ENCODE data around the gene ADNP2.
A peak's percentile ranks its signal among the peaks of the same experiment; 100 is the strongest.

Gene ADNP2

DNA sequence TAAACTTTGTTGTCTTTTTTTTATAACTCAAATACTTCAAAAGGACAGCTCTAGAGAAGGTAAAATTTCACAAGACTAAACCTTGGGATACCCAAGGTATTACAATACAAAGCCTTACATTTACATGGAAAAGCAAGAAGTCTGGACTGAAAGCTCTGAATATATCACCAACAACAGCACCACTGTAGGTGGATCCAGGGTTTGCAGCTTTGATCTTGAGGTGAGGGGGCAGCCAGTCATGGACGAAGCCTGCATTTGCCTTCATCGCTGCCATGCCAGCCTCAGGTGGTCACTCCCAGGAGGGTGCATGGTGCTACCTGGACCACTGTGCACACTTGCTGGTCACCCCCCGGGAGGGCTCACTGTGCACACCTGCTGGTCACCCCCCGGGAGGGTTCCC, 38.2 kb upstream of the ADNP2 start:
- TF ChIP-seq, protein P1, sequence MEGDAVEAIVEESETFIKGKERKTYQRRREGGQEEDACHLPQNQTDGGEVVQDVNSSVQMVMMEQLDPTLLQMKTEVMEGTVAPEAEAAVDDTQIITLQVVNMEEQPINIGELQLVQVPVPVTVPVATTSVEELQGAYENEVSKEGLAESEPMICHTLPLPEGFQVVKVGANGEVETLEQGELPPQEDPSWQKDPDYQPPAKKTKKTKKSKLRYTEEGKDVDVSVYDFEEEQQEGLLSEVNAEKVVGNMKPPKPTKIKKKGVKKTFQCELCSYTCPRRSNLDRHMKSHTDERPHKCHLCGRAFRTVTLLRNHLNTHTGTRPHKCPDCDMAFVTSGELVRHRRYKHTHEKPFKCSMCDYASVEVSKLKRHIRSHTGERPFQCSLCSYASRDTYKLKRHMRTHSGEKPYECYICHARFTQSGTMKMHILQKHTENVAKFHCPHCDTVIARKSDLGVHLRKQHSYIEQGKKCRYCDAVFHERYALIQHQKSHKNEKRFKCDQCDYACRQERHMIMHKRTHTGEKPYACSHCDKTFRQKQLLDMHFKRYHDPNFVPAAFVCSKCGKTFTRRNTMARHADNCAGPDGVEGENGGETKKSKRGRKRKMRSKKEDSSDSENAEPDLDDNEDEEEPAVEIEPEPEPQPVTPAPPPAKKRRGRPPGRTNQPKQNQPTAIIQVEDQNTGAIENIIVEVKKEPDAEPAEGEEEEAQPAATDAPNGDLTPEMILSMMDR (IDR thresholded peaks at IDR 0.05; ENCODE audit: insufficient read depth, low read depth, low read length, missing control alignments), result no peak
- H3K4me3 ChIP-seq (ENCODE audit: low read length), result no peak overlapping the region
- no peak for DNase-seq (ENCODE audit: low read depth)

DNA sequence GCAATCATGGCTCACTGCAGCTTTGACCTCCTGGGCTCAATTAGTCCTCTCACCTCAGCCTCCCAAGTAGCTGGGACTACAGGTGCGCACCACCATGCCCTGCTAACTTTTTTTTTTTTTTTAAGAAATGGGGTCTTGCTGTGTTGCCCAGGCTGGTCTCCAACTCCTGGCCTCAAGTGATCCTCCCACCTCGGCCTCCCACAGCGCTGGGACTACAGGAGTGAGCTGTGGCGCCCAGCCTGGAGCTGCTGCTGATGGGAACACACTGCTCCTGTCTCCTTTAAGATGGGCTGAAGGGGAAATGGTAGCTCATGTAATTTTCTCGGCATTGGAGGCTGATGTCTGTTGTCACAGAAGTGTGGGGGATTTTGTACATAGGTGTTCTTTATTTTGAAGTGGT, 34.9 kb upstream of the ADNP2 start:
- no peak overlapping the region for H3K4me3 ChIP-seq (ENCODE audit: low read length)
- no peak for DNase-seq (ENCODE audit: low read depth)
- TF ChIP-seq, protein P1 (IDR thresholded peaks at IDR 0.05; ENCODE audit: insufficient read depth, low read depth, low read length, missing control alignments), result no peak

DNA sequence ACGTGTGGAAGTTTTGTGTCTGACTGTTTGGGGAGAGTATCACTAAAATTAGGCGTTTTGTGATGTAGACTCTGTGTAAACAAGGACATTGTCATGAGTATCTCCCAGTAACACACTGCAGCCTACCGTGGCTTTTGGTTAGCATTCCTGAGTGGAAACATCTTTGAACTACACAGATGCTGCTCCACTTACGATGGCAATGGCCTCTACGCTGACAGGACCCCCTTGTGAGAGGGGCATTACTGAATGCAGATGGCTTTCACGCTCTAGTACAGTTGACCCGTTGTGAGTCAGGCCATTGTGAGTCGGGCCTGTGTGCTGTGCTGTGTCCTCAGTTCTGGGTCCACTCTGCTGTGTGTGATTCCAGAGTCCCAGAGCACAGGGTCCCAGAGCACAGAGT, 34.4 kb upstream of the ADNP2 start:
- H3K4me3 ChIP-seq (ENCODE audit: low read length), result no peak overlapping the region
- TF ChIP-seq, protein P1 (IDR thresholded peaks at IDR 0.05; ENCODE audit: insufficient read depth, low read depth, low read length, missing control alignments), result no peak
- no peak for DNase-seq (ENCODE audit: low read depth)

DNA sequence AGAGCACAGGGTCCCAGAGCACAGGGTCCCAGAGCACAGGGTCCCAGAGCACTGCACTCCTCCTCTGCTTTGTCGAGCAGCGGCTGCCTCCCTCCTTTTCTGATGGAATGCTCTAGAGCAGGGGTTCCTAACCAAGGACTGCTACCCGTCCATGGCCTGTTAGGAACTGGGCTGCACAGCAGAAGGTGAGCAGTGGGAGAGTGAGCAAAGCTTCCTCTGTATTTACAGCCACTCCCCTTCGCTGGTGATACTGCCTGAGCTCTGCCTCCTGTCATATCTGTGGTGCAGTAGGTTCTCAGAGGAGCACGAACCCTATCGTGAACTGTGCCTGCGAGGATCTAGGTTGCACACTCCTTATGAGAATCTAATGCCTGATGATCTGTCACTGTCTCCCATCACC, 33.1 kb upstream of the ADNP2 start:
- DNase-seq (ENCODE audit: low read depth), result no peak
- TF ChIP-seq, protein P1 (IDR thresholded peaks at IDR 0.05; ENCODE audit: insufficient read depth, low read depth, low read length, missing control alignments), result no peak
- H3K4me3 ChIP-seq (ENCODE audit: low read length), result no peak overlapping the region

DNA sequence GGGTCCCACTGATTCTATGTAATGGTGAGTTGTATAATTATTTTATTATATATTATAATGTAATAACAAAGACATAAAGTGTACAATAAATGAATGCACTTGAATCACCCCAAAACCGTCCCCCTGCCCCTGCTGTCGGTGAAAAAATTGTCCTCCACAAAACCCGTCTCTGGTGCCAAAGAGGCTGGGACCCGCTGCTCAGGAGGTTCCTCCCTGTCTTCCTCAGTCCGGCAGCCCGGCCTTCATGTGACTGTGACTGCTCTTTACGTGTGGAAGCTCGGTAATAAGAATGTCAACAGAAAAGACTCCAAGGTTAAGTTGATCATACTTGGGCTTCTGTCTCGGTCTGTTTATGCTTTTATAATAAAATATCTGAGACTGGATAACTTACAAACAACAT, 32.7 kb upstream of the ADNP2 start:
- DNase-seq (ENCODE audit: low read depth), result no peak
- TF ChIP-seq, protein P1 (IDR thresholded peaks at IDR 0.05; ENCODE audit: insufficient read depth, low read depth, low read length, missing control alignments), result no peak
- H3K4me3 ChIP-seq (ENCODE audit: low read length), result no peak overlapping the region

DNA sequence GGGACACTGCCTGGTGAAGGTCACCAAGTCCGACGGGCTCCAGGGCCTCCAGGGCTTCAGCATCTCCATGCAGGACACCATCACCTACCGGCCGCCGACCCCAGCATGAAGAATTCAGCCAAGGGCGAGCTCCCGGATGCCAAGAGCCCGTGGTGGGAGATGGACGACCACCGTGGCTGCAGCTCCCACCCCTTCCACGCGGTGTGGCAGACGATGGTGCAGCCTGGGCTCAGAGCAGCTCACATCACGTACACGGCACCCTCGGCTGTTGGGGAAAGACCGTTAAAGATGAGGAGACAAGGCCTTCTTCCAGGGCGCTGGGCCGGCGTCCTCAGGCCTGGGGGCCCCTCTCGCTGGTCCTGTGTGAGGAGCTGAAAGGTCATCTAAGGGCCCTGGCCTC, 31.2 kb upstream of the ADNP2 start:
- H3K4me3 ChIP-seq (ENCODE audit: low read length), result no peak overlapping the region
- no peak for DNase-seq (ENCODE audit: low read depth)
- TF ChIP-seq, protein P1 (IDR thresholded peaks at IDR 0.05; ENCODE audit: insufficient read depth, low read depth, low read length, missing control alignments), result no peak

DNA sequence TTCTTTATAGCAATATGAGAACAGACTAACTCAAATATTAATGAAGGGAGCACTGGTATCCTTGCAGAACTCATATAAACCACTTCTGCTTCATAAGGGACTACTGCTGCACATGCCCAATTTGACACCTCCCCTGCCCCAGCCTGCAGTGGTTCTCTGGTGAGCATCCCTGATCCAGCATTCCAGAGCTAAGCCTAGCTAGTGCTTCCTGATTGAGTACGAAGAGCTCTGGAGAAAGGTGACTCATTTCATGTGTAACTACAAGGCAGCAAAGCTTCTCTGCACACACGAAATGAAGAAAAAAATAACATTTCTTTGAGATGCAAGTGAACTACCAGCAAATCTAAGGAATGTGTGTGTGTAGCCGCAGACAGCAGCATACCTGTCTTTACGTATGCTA, 22.8 kb upstream of the ADNP2 start:
- peak; percentile 34 for DNase-seq (ENCODE audit: low read depth)
- H3K4me3 ChIP-seq (ENCODE audit: low read length), result no peak overlapping the region
- TF ChIP-seq, protein P1 (IDR thresholded peaks at IDR 0.05; ENCODE audit: insufficient read depth, low read depth, low read length, missing control alignments), result no peak
